ENCODE measurements around the gene STK32B.
"Not testable (repeated sequence)": the region's sequence is repeated elsewhere in the genome, so short reads cannot be mapped to it uniquely, and the experiment has no call there.

Gene STK32B

GRCh38 chr4:5165420-5166369 is 114.4 kb downstream of the STK32B start:
- DNase-seq, result peak; percentile 80

- DNase-seq, result peak; percentile 19
These were observed 115.1 kb downstream of the STK32B start for GRCh38 chr4:5166377-5166776.

- DNase-seq, result no peak
These were observed 117.6 kb downstream of the STK32B start for GRCh38 chr4:5168891-5169290.

GRCh38 chr4:5175836-5176235 is 124.6 kb downstream of the STK32B start:
- DNase-seq, result not testable (repeated sequence)

GRCh38 chr4:5184606-5185005 is 133.3 kb downstream of the STK32B start:
- DNase-seq, result no peak

GRCh38 chr4:5185551-5185950 is 134.3 kb downstream of the STK32B start:
- no peak for DNase-seq

GRCh38 chr4:5186271-5187064 is 135.2 kb downstream of the STK32B start:
- no peak for DNase-seq

GRCh38 chr4:5188130-5188529 is 136.8 kb downstream of the STK32B start:
- DNase-seq, result no peak

- DNase-seq, result no peak
These were observed 140.6 kb downstream of the STK32B start for GRCh38 chr4:5191831-5192230.

- DNase-seq, result no peak
These were observed 141.0 kb downstream of the STK32B start for GRCh38 chr4:5192271-5192670.

GRCh38 chr4:5192678-5193077 is 141.4 kb downstream of the STK32B start:
- no peak for DNase-seq

GRCh38 chr4:5198656-5199541 is 147.6 kb downstream of the STK32B start:
- no peak for DNase-seq

- no peak for DNase-seq
These were observed 148.6 kb downstream of the STK32B start for GRCh38 chr4:5199912-5200311.

- no peak for DNase-seq
These were observed 149.2 kb downstream of the STK32B start for GRCh38 chr4:5200513-5200912.

- no peak for DNase-seq
These were observed 152.2 kb downstream of the STK32B start for GRCh38 chr4:5203309-5203992.

- DNase-seq, result no peak
These were observed 152.7 kb downstream of the STK32B start for GRCh38 chr4:5203993-5204310.

GRCh38 chr4:5204781-5205180 is 153.5 kb downstream of the STK32B start:
- DNase-seq, result peak; percentile 12

- DNase-seq, result peak; percentile 67
These were observed 154.9 kb downstream of the STK32B start for GRCh38 chr4:5206016-5206790.

GRCh38 chr4:5209862-5210261 is 158.6 kb downstream of the STK32B start:
- DNase-seq, result no peak

- no peak for DNase-seq
These were observed 160.1 kb downstream of the STK32B start for GRCh38 chr4:5211282-5211839.
